GM10847 (cell line): ENCODE data around the gene ARHGEF33.

Experiments
- POLR2A ChIP-seq: IDR thresholded peaks from 2 replicates; pipeline ENCODE4 v1.6.1; 2011; ENCODE audit not compliant: insufficient read length; ENCODE audit errors: extremely low read depth

Gene ARHGEF33

GRCh38 chr2:38968021-38968420 is 78.3 kb downstream of the ARHGEF33 start:
- TF ChIP-seq POLR2A = no peak

- TF ChIP-seq POLR2A = no peak
These were observed 81.7 kb downstream of the ARHGEF33 start for GRCh38 chr2:38971377-38971776.

GRCh38 chr2:38973266-38973665 is 83.6 kb downstream of the ARHGEF33 start:
- TF ChIP-seq POLR2A = no peak

GRCh38 chr2:38975042-38975441 is 85.4 kb downstream of the ARHGEF33 start:
- no peak for TF ChIP-seq POLR2A

GRCh38 chr2:38977047-38977446 is 87.4 kb downstream of the ARHGEF33 start:
- TF ChIP-seq POLR2A = no peak

- TF ChIP-seq POLR2A = no peak
These were observed 88.7 kb downstream of the ARHGEF33 start for GRCh38 chr2:38978296-38978903.

- no peak for TF ChIP-seq POLR2A
These were observed 89.2 kb downstream of the ARHGEF33 start for GRCh38 chr2:38978908-38979307.

- no peak for TF ChIP-seq POLR2A
These were observed 91.5 kb downstream of the ARHGEF33 start for GRCh38 chr2:38981003-38981669.

GRCh38 chr2:38981670-38982357 is 92.1 kb downstream of the ARHGEF33 start:
- TF ChIP-seq POLR2A = no peak

- TF ChIP-seq POLR2A = no peak
These were observed 92.8 kb downstream of the ARHGEF33 start for GRCh38 chr2:38982498-38982897.

- TF ChIP-seq POLR2A = no peak
These were observed 99.0 kb downstream of the ARHGEF33 start for GRCh38 chr2:38988716-38989115.

GRCh38 chr2:38991899-38992298 is 102.2 kb downstream of the ARHGEF33 start:
- no peak for TF ChIP-seq POLR2A

GRCh38 chr2:38997781-38998180 is 108.1 kb downstream of the ARHGEF33 start:
- TF ChIP-seq POLR2A = no peak

GRCh38 chr2:39000552-39000951 is 110.9 kb downstream of the ARHGEF33 start:
- TF ChIP-seq POLR2A = no peak

GRCh38 chr2:39007875-39008504 is 118.3 kb downstream of the ARHGEF33 start:
- TF ChIP-seq POLR2A = no peak

- TF ChIP-seq POLR2A = no peak
These were observed 119.0 kb downstream of the ARHGEF33 start for GRCh38 chr2:39008665-39009064.
